ENCODE data around the gene SBNO2. TPM values are rescaled to one million over a fixed set of nuclear protein-coding genes. Genes with fewer than 3 reads are reported as not detected.

Gene SBNO2
- total RNA-seq, 5 donors from 2014 or later (not counting 1 experiment from before 2014, with no cell fraction given) = 90.2 to 115 (median 106) TPM

DNA sequence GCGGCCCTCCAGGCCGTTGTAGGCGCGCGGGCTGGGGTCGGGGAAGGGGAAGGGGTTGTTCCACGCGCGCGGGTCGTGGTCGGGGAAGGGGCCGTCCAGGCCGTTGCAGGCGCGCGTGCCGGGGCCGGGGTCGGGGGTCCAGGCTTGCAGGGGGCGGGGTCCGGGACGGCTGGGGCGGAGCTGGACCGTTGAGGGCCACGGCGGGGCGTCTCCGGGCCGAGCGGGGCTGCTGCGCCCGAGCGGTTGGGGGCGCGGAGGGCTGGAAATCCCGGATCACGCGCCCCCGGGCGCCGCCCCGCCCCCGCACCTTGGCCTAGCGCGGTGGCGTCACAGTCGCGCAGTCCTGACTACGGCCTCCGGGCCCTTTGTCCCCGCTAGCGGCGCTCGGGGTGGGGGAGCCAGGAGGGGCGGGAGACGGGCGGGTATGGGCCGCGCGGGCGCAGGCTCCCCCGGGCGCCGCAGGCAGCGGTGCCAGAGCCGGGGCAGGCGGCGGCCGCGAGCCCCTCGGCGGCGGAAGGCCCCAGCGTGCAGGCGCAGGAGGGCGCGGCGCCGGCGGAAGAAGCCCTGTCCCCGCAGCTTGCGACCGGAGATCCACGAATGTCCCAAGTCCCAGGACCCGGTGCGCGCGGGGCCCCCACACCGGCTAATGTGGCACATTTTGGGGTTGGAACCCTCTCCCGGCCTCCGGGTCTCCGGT is 69.6 kb downstream of the SBNO2 start:
- Mint-ChIP-seq H3K4me3 (peak overlapping the region; percentile 72 to 77 (median 74)), H3K9me3 (no peaks in the 10 kb centered on the region), H3K36me3 (no peaks in the 10 kb centered on the region), H3K27me3 (no peaks in the 10 kb centered on the region), H3K27ac (peak overlapping the region; percentile 49 to 83), H3K4me1 (peaks cover 25 to 40% (median 35%) of the 10 kb centered on the region in 3 donors)
- Histone ChIP-seq H3K4me1 (ENCODE audit: control insufficient read depth in 1 of 2, extremely low read depth in 1 of 2, insufficient read depth in 2 of 2, low read length in 2 of 2) (peaks cover 8 to 65% of the 10 kb centered on the region in 2 experiments), H3K27me3 (replicated peaks in 1 of 2; ENCODE audit: control insufficient read depth in 2 of 2, extremely low read depth in 1 of 2, insufficient read depth in 2 of 2, low read length in 1 of 2) (no peaks in the 10 kb centered on the region), H3K9me3 (no peaks in the 10 kb centered on the region), H3K36me3 (ENCODE audit: control insufficient read depth in 2 of 2, extremely low read depth in 1 of 2, insufficient read depth in 1 of 2, low read length in 1 of 2) (peaks cover 0 to 9% of the 10 kb centered on the region in 2 donors), H3K4me3 (ENCODE audit: control insufficient read depth in 1 of 2, extremely low read depth in 1 of 2, low read length in 1 of 2) (peak overlapping the region; percentile 74), H3K27ac (ENCODE audit: low read length) (peak overlapping the region; percentile 78)
- ATAC-seq (replicated peaks in 1 of 4) (peak; percentile 53 to 57 (median 56)), DNase-seq (peak; percentile 40 to 86 (median 61))
- CTCF ChIA-PET = no interaction called here
- POLR2A ChIA-PET = interaction anchor here (0.7 to 1.1 kb wide), 4 partner anchors 13 to 179 kb away, joined by 3 to 4 read pairs (median 3); no protein-coding TSS in a partner anchor
- WGBS (ENCODE audit: insufficient coverage) = under 1% methylated on average over 91 of the region's 93 CpGs

DNA sequence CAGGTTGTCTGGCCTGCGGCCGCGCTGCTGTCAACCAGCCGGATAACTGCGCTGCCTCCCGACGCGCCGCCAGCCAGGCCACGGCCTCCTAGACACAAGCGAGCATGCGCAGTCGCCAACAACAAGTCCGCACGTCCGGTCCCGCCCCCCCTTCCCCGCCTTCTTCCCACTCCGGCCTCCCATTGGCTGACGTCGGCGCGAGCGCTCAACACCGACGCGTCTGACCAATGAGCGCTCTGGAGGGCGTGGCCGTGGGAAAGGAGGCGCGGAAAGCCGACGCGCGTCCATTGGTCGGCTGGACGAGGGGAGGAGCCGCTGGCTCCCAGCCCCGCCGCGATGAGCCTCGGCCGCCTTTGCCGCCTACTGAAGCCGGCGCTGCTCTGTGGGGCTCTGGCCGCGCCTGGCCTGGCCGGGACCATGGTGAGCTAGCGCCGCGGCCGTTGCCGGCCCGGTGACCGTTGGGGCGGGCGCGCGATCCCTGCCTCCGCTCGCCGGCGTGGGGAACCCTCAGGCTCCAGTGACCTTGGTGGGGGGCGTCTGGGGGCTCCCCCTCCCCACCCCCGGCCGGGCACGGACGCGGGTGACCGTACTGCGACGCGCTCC is 70.3 kb downstream of the SBNO2 start, which contains the start of gene GPX4:
TSS of gene GPX4 (plus strand) at position 287 of the 603 bp plus-strand sequence. CDS start at position 337, 50 bp downstream.
- WGBS (ENCODE audit: insufficient coverage) = 0% methylated on average over 65 of the region's 75 CpGs
- no peaks in the 10 kb centered on the region for H3K27me3 Mint-ChIP-seq
- CTCF ChIA-PET = no interaction called here

DNA sequence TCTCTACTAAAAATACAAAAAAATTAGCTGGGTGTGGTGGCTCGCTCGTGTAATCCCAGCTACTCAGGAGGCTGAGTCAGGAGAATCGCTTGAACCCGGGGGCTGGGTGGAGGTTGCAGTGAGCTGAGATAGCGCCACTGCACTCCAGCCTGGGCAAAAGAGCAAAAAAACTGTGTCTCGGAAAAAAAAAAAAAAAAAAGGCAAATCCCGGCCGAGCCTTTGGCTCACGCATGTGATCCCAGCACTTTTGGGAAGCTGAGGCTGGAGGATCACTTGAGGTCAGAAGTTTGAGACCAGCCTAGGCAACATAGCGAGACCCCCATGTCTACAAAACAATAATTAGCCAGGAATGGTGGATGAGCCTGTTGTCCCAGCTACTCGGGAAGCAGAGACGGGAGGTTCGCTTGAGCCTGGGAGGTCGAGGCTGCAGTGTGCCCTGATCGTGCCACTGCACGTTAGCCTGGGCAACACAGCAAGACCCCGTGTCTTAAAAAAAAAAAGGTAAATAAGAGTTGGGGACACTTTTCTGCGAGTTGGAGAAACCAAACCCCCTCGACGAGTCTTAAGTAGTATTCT is 70.8 kb downstream of the SBNO2 start:
- 43% methylated on average over 13 of the region's 20 CpGs for WGBS (ENCODE audit: insufficient coverage)
- Mint-ChIP-seq H3K4me1 (peaks cover 35 to 49% (median 42%) of the 10 kb centered on the region in 3 donors), H3K36me3 (no peaks in the 10 kb centered on the region), H3K27me3 (no peaks in the 10 kb centered on the region), H3K27ac (peak overlapping the region; percentile 89 to 93), H3K4me3 (peak overlapping the region; percentile 69 to 72 (median 72)), H3K9me3 (no peaks in the 10 kb centered on the region)
- Histone ChIP-seq H3K27me3 (replicated peaks in 1 of 2; ENCODE audit: control insufficient read depth in 2 of 2, extremely low read depth in 1 of 2, insufficient read depth in 2 of 2, low read length in 1 of 2) (no peaks in the 10 kb centered on the region), H3K27ac (ENCODE audit: low read length) (peak overlapping the region; percentile 79), H3K9me3 (no peaks in the 10 kb centered on the region), H3K4me1 (ENCODE audit: control insufficient read depth in 1 of 2, extremely low read depth in 1 of 2, insufficient read depth in 2 of 2, low read length in 2 of 2) (peaks cover 8 to 72% of the 10 kb centered on the region in 2 experiments), H3K4me3 (ENCODE audit: control insufficient read depth in 1 of 2, extremely low read depth in 1 of 2, low read length in 1 of 2) (peak overlapping the region in 1 of 2 donors; percentile 24), H3K36me3 (ENCODE audit: control insufficient read depth in 2 of 2, extremely low read depth in 1 of 2, insufficient read depth in 1 of 2, low read length in 1 of 2) (peaks cover 0 to 9% of the 10 kb centered on the region in 2 donors)
- ChIA-PET CTCF (interaction anchor here in 1 of 2 donors (1.2 kb wide), 1 partner anchor 89 kb away, joined by 3 read pairs; no protein-coding TSS in a partner anchor), POLR2A (interaction anchor here (0.6 to 0.7 kb wide), 3 partner anchors 33 to 66 kb away, joined by 3 to 7 read pairs (median 4); no protein-coding TSS in a partner anchor)
- ATAC-seq (replicated peaks in 1 of 4) = no peak
- DNase-seq = no peak

More for the DNA sequence above, 70.3 kb downstream of the SBNO2 start, which contains the start of gene GPX4:
- H3K4me1 ChIP-seq (ENCODE audit: control insufficient read depth in 1 of 2, extremely low read depth in 1 of 2, insufficient read depth in 2 of 2, low read length in 2 of 2) = peaks cover 8 to 70% of the 10 kb centered on the region in 2 experiments
- H3K27me3 ChIP-seq (replicated peaks in 1 of 2; ENCODE audit: control insufficient read depth in 2 of 2, extremely low read depth in 1 of 2, insufficient read depth in 2 of 2, low read length in 1 of 2) = no peaks in the 10 kb centered on the region
- Mint-ChIP-seq H3K9me3 (no peaks in the 10 kb centered on the region), H3K36me3 (no peaks in the 10 kb centered on the region), H3K4me1 (peaks cover 30 to 46% (median 39%) of the 10 kb centered on the region in 3 donors), H3K27ac (peak within 1 kb of the TSS; percentile 89 to 93), H3K4me3 (peak within 1 kb of the TSS; percentile 72 to 77 (median 74))
- DNase-seq (peak; percentile 94 to 100 (median 98)), ATAC-seq (replicated peaks in 1 of 4) (peak; percentile 86 to 90 (median 88))
- H3K27ac ChIP-seq (ENCODE audit: low read length) = peak within 1 kb of the TSS; percentile 79
- no peaks in the 10 kb centered on the region for H3K9me3 ChIP-seq
- POLR2A ChIA-PET = interaction anchor here (0.7 to 1.1 kb wide), 3 partner anchors 13 to 180 kb away, joined by 3 read pairs; no protein-coding TSS in a partner anchor
- peak within 1 kb of the TSS; percentile 74 for H3K4me3 ChIP-seq (ENCODE audit: control insufficient read depth in 1 of 2, extremely low read depth in 1 of 2, low read length in 1 of 2)
- H3K36me3 ChIP-seq (ENCODE audit: control insufficient read depth in 2 of 2, extremely low read depth in 1 of 2, insufficient read depth in 1 of 2, low read length in 1 of 2) = peaks cover 0 to 9% of the 10 kb centered on the region in 2 donors

DNA sequence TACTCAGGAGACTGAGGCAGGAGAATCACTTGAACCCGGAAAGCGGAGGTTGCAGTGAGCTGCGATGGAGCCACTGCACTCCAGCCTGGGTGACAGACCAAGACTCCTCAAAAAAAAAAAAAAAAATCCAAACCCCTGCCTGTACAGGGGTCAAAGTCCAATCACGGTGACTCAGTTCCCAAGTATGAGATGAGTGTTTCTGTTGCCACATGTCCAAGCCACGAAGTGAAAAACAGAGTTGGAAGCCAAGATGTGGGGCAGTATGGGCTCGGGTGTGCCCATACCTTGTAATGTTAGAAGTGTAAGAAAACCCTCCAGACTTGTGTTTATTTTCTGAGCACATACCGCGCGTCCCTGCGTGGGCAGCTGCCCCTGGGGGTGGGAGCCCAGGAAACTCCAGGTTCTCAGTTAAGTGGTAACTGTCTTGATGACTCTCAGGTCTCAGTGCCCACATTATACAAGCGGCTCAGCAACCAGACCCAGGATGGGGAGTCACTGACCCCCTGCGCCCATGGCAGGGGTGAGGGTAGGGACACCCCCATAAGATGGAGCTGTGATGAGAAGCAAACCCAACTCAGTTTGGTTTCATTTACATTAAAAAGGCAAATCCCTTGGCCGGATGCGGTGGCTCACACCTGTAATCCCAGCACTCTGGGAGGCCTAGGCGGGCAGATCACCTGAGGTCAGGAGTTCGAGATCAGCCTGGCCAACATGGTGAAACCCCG is 71.5 kb downstream of the SBNO2 start:
- H3K36me3 Mint-ChIP-seq = no peaks in the 10 kb centered on the region
- H3K4me3 Mint-ChIP-seq = peak overlapping the region in 2 of 3 donors; percentile 72
- WGBS (ENCODE audit: insufficient coverage) = 23% methylated on average over 5 of the region's 17 CpGs
- Histone ChIP-seq H3K4me1 (ENCODE audit: control insufficient read depth in 1 of 2, extremely low read depth in 1 of 2, insufficient read depth in 2 of 2, low read length in 2 of 2) (peaks cover 8 to 75% of the 10 kb centered on the region in 2 experiments), H3K27ac (ENCODE audit: low read length) (peak overlapping the region; percentile 79), H3K27me3 (replicated peaks in 1 of 2; ENCODE audit: control insufficient read depth in 2 of 2, extremely low read depth in 1 of 2, insufficient read depth in 2 of 2, low read length in 1 of 2) (no peaks in the 10 kb centered on the region), H3K4me3 (ENCODE audit: control insufficient read depth in 1 of 2, extremely low read depth in 1 of 2, low read length in 1 of 2) (no peak overlapping the region), H3K9me3 (no peaks in the 10 kb centered on the region), H3K36me3 (ENCODE audit: control insufficient read depth in 2 of 2, extremely low read depth in 1 of 2, insufficient read depth in 1 of 2, low read length in 1 of 2) (peaks cover 0 to 9% of the 10 kb centered on the region in 2 donors)
- H3K9me3 Mint-ChIP-seq = no peaks in the 10 kb centered on the region
- ATAC-seq (replicated peaks in 1 of 4) (no peak), DNase-seq (peak in 1 of 35 experiments; percentile 48)
- peak overlapping the region; percentile 89 to 93 for H3K27ac Mint-ChIP-seq
- H3K4me1 Mint-ChIP-seq = peaks cover 41 to 53% (median 45%) of the 10 kb centered on the region in 3 donors
- POLR2A ChIA-PET = interaction anchor here (0.6 to 0.7 kb wide), 3 partner anchors 33 to 66 kb away, joined by 3 to 7 read pairs (median 4); no protein-coding TSS in a partner anchor
- CTCF ChIA-PET = interaction anchor here in 1 of 2 donors (1.2 kb wide), 1 partner anchor 90 kb away, joined by 3 read pairs; no protein-coding TSS in a partner anchor
- H3K27me3 Mint-ChIP-seq = no peaks in the 10 kb centered on the region

DNA sequence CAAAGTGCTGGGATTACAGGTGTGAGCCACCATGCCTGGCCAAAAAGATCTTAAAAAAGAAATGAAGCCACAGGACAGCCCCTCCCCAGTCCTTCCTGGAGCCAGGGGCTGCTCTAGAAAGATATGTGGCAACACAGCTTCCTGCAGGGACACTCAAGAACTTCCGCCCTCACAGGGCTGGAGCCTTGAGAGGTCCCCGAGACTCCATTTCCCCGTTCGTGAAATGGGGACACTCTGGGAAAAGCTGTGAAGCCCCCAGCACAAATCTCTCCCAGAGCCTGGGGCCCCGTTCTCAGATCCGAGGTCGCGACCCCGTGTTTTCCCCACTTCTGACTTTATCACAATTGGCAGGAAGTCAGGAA is 72.8 kb downstream of the SBNO2 start:
- H3K4me1 ChIP-seq (ENCODE audit: control insufficient read depth in 1 of 2, extremely low read depth in 1 of 2, insufficient read depth in 2 of 2, low read length in 2 of 2) = peaks cover 10 to 73% of the 10 kb centered on the region in 2 experiments

More for the DNA sequence above, 72.8 kb downstream of the SBNO2 start:
- H3K9me3 Mint-ChIP-seq = no peaks in the 10 kb centered on the region
- H3K4me3 Mint-ChIP-seq = peak overlapping the region in 2 of 3 donors; percentile 53 to 67
- Histone ChIP-seq H3K9me3 (no peaks in the 10 kb centered on the region), H3K4me3 (ENCODE audit: control insufficient read depth in 1 of 2, extremely low read depth in 1 of 2, low read length in 1 of 2) (peak overlapping the region in 1 of 2 donors; percentile 64), H3K27ac (ENCODE audit: low read length) (peak overlapping the region; percentile 67), H3K36me3 (ENCODE audit: control insufficient read depth in 2 of 2, extremely low read depth in 1 of 2, insufficient read depth in 1 of 2, low read length in 1 of 2) (peaks cover 0 to 2% of the 10 kb centered on the region in 2 donors), H3K27me3 (replicated peaks in 1 of 2; ENCODE audit: control insufficient read depth in 2 of 2, extremely low read depth in 1 of 2, insufficient read depth in 2 of 2, low read length in 1 of 2) (no peaks in the 10 kb centered on the region)
- CTCF ChIA-PET = no interaction called here
- 36% methylated on average over 9 of the region's 9 CpGs for WGBS (ENCODE audit: insufficient coverage)
- no peaks in the 10 kb centered on the region for H3K36me3 Mint-ChIP-seq
- POLR2A ChIA-PET = interaction anchor here (0.6 kb wide), 2 partner anchors 27 to 794 kb away, joined by 3 to 5 read pairs; no protein-coding TSS in a partner anchor
- peak overlapping the region; percentile 82 to 86 for H3K27ac Mint-ChIP-seq
- H3K4me1 Mint-ChIP-seq = peaks cover 42 to 54% (median 44%) of the 10 kb centered on the region in 3 donors
- DNase-seq = peak in 1 of 35 experiments; percentile 43
- ATAC-seq (replicated peaks in 1 of 4) = no peak
- no peaks in the 10 kb centered on the region for H3K27me3 Mint-ChIP-seq
